ENCODE measurements around the gene PNPLA7.
"Not testable (repeated sequence)": the region's sequence is repeated elsewhere in the genome, so short reads cannot be mapped to it uniquely, and the experiment has no call there.

PNPLA7 gene

GRCh38 chr9:137518661-137519459 lies 31.3 kb downstream of the PNPLA7 start:
- H3K4me3 ChIP-seq (ENCODE audit: low read length); H3K9ac ChIP-seq (ENCODE audit: low read length); H3K4me1 ChIP-seq (ENCODE audit: control insufficient read depth, low read depth, low read length); H3K36me3 ChIP-seq (ENCODE audit: control insufficient read depth, low read depth, low read length); H3K27me3 ChIP-seq (ENCODE audit: control insufficient read depth, insufficient read depth, low read length); H3K27ac ChIP-seq (ENCODE audit: low read length); H3K9me3 ChIP-seq (ENCODE audit: control insufficient read depth, low read depth, low read length): not testable (repeated sequence)

GRCh38 chr9:137516144-137516917 lies 33.9 kb downstream of the PNPLA7 start:
- Histone ChIP-seq H3K4me3 (ENCODE audit: low read length) (no peak overlapping the region), H3K4me1 (ENCODE audit: control insufficient read depth, low read depth, low read length) (no peaks in the 10 kb centered on the region), H3K36me3 (ENCODE audit: control insufficient read depth, low read depth, low read length) (no peaks in the 10 kb centered on the region), H3K9ac (ENCODE audit: low read length) (no peak overlapping the region), H3K27me3 (ENCODE audit: control insufficient read depth, insufficient read depth, low read length) (no peaks in the 10 kb centered on the region), H3K9me3 (ENCODE audit: control insufficient read depth, low read depth, low read length) (no peaks in the 10 kb centered on the region), H3K27ac (ENCODE audit: low read length) (no peak overlapping the region)

- H3K27me3 ChIP-seq (ENCODE audit: control insufficient read depth, insufficient read depth, low read length): no peaks in the 10 kb centered on the region
- no peaks in the 10 kb centered on the region for H3K9me3 ChIP-seq (ENCODE audit: control insufficient read depth, low read depth, low read length)
- H3K27ac ChIP-seq (ENCODE audit: low read length): no peak overlapping the region
- H3K4me1 ChIP-seq (ENCODE audit: control insufficient read depth, low read depth, low read length): no peaks in the 10 kb centered on the region
- no peak overlapping the region for H3K9ac ChIP-seq (ENCODE audit: low read length)
- no peaks in the 10 kb centered on the region for H3K36me3 ChIP-seq (ENCODE audit: control insufficient read depth, low read depth, low read length)
- no peak overlapping the region for H3K4me3 ChIP-seq (ENCODE audit: low read length)
These were observed 34.9 kb downstream of the PNPLA7 start for GRCh38 chr9:137515338-137515724.

GRCh38 chr9:137514691-137515337 lies 35.4 kb downstream of the PNPLA7 start:
- H3K36me3 ChIP-seq (ENCODE audit: control insufficient read depth, low read depth, low read length): no peaks in the 10 kb centered on the region
- H3K4me1 ChIP-seq (ENCODE audit: control insufficient read depth, low read depth, low read length): no peaks in the 10 kb centered on the region
- H3K9ac ChIP-seq (ENCODE audit: low read length): no peak overlapping the region
- H3K27ac ChIP-seq (ENCODE audit: low read length): no peak overlapping the region
- no peak overlapping the region for H3K4me3 ChIP-seq (ENCODE audit: low read length)
- H3K27me3 ChIP-seq (ENCODE audit: control insufficient read depth, insufficient read depth, low read length): no peaks in the 10 kb centered on the region
- no peaks in the 10 kb centered on the region for H3K9me3 ChIP-seq (ENCODE audit: control insufficient read depth, low read depth, low read length)

GRCh38 chr9:137513801-137514570 lies 36.2 kb downstream of the PNPLA7 start:
- H3K27me3 ChIP-seq (ENCODE audit: control insufficient read depth, insufficient read depth, low read length); H3K27ac ChIP-seq (ENCODE audit: low read length): not testable (repeated sequence)

GRCh38 chr9:137513136-137513535 lies 37.1 kb downstream of the PNPLA7 start:
- not testable (repeated sequence) for H3K27me3 ChIP-seq (ENCODE audit: control insufficient read depth, insufficient read depth, low read length); H3K36me3 ChIP-seq (ENCODE audit: control insufficient read depth, low read depth, low read length); H3K27ac ChIP-seq (ENCODE audit: low read length); H3K4me1 ChIP-seq (ENCODE audit: control insufficient read depth, low read depth, low read length); H3K4me3 ChIP-seq (ENCODE audit: low read length); H3K9me3 ChIP-seq (ENCODE audit: control insufficient read depth, low read depth, low read length); H3K9ac ChIP-seq (ENCODE audit: low read length)

More at GRCh38 chr9:137513801-137514570, 36.2 kb downstream of the PNPLA7 start:
- not testable (repeated sequence) for H3K4me1 ChIP-seq (ENCODE audit: control insufficient read depth, low read depth, low read length); H3K9me3 ChIP-seq (ENCODE audit: control insufficient read depth, low read depth, low read length); H3K4me3 ChIP-seq (ENCODE audit: low read length); H3K9ac ChIP-seq (ENCODE audit: low read length); H3K36me3 ChIP-seq (ENCODE audit: control insufficient read depth, low read depth, low read length)

- Histone ChIP-seq H3K4me1 (ENCODE audit: control insufficient read depth, low read depth, low read length) (no peaks in the 10 kb centered on the region), H3K36me3 (ENCODE audit: control insufficient read depth, low read depth, low read length) (no peaks in the 10 kb centered on the region), H3K9ac (ENCODE audit: low read length) (no peak overlapping the region), H3K27ac (ENCODE audit: low read length) (no peak overlapping the region), H3K4me3 (ENCODE audit: low read length) (no peak overlapping the region), H3K9me3 (ENCODE audit: control insufficient read depth, low read depth, low read length) (no peaks in the 10 kb centered on the region), H3K27me3 (ENCODE audit: control insufficient read depth, insufficient read depth, low read length) (no peaks in the 10 kb centered on the region)
These were observed 38.3 kb downstream of the PNPLA7 start for GRCh38 chr9:137511758-137512463.

- not testable (repeated sequence) for H3K27ac ChIP-seq (ENCODE audit: low read length); H3K9ac ChIP-seq (ENCODE audit: low read length); H3K27me3 ChIP-seq (ENCODE audit: control insufficient read depth, insufficient read depth, low read length); H3K4me1 ChIP-seq (ENCODE audit: control insufficient read depth, low read depth, low read length); H3K36me3 ChIP-seq (ENCODE audit: control insufficient read depth, low read depth, low read length); H3K4me3 ChIP-seq (ENCODE audit: low read length); H3K9me3 ChIP-seq (ENCODE audit: control insufficient read depth, low read depth, low read length)
These were observed 39.1 kb downstream of the PNPLA7 start for GRCh38 chr9:137511126-137511525.

GRCh38 chr9:137509198-137509597 lies 41.0 kb downstream of the PNPLA7 start:
- H3K9ac ChIP-seq (ENCODE audit: low read length): no peak overlapping the region
- no peak overlapping the region for H3K27ac ChIP-seq (ENCODE audit: low read length)
- no peaks in the 10 kb centered on the region for H3K36me3 ChIP-seq (ENCODE audit: control insufficient read depth, low read depth, low read length)
- no peaks in the 10 kb centered on the region for H3K9me3 ChIP-seq (ENCODE audit: control insufficient read depth, low read depth, low read length)
- H3K27me3 ChIP-seq (ENCODE audit: control insufficient read depth, insufficient read depth, low read length): no peaks in the 10 kb centered on the region
- H3K4me3 ChIP-seq (ENCODE audit: low read length): no peak overlapping the region
- H3K4me1 ChIP-seq (ENCODE audit: control insufficient read depth, low read depth, low read length): no peaks in the 10 kb centered on the region

GRCh38 chr9:137506702-137507171 lies 43.5 kb downstream of the PNPLA7 start:
- no peak overlapping the region for H3K4me3 ChIP-seq (ENCODE audit: low read length)
- no peaks in the 10 kb centered on the region for H3K4me1 ChIP-seq (ENCODE audit: control insufficient read depth, low read depth, low read length)
- H3K36me3 ChIP-seq (ENCODE audit: control insufficient read depth, low read depth, low read length): no peaks in the 10 kb centered on the region
- H3K27me3 ChIP-seq (ENCODE audit: control insufficient read depth, insufficient read depth, low read length): no peaks in the 10 kb centered on the region
- no peak overlapping the region for H3K27ac ChIP-seq (ENCODE audit: low read length)
- H3K9me3 ChIP-seq (ENCODE audit: control insufficient read depth, low read depth, low read length): peaks cover 6% of the 10 kb centered on the region
- no peak overlapping the region for H3K9ac ChIP-seq (ENCODE audit: low read length)
